BJ (cell line): ENCODE data around the gene DLL1. TPM values are rescaled to one million over a fixed set of nuclear protein-coding genes. Genes with fewer than 3 reads are reported as not detected.

Experiments
- CTCF ChIA-PET: fragments of 350-600 bp; formaldehyde crosslinking; extraction: SDS; loops from one replicate; lab custom pipeline; 2021; ENCODE audit warnings: antibody characterized with exemption, inconsistent platforms; lab: Yijun Ruan, JAX
- POLR2A ChIA-PET: fragments of 300-600 bp; sonication (Branson Sonifier 250); formaldehyde crosslinking; extraction: SDS; loops from one replicate; lab custom pipeline; 2021; ENCODE audit warnings: antibody characterized with exemption; lab: Charles Lee
- DNase-seq: peaks from one replicate; pipeline ENCODE4 v3.0.0-alpha.2; 2011; ENCODE audit warnings: low read depth
- H3K27me3 ChIP-seq: 2 replicates; pipeline ENCODE4 v1.6.0; 2011; ENCODE audit warnings: low read length; ENCODE audit not compliant: control insufficient read depth, insufficient read depth
- H3K36me3 ChIP-seq: 2 replicates; pipeline ENCODE4 v1.5.1; 2011; ENCODE audit warnings: low read length; ENCODE audit not compliant: control insufficient read depth, insufficient read depth
- H3K4me3 ChIP-seq: 2 replicates; pipeline ENCODE4 v1.5.1; 2011; ENCODE audit warnings: low read depth, mild to moderate bottlenecking, control low read depth, low read length
- polyA plus RNA-seq: library from polyadenylated mRNA; depleted of rRNA; stranded (reverse); fragments of >200 nt; gene quantifications from 2 replicates; pipeline ENCODE4 v1.2.3, GENCODE V29; 2011
- TF ChIP-seq, protein P1 (sequence below): IDR thresholded peaks from 2 replicates; pipeline ENCODE4 v1.5.1; 2011; ENCODE audit warnings: low read depth, mild to moderate bottlenecking, control low read depth, inconsistent platforms, low read length, moderate library complexity; ENCODE audit not compliant: insufficient read depth

Gene DLL1
- polyA plus RNA-seq, 1 experiment, result 0.53 TPM

DNA sequence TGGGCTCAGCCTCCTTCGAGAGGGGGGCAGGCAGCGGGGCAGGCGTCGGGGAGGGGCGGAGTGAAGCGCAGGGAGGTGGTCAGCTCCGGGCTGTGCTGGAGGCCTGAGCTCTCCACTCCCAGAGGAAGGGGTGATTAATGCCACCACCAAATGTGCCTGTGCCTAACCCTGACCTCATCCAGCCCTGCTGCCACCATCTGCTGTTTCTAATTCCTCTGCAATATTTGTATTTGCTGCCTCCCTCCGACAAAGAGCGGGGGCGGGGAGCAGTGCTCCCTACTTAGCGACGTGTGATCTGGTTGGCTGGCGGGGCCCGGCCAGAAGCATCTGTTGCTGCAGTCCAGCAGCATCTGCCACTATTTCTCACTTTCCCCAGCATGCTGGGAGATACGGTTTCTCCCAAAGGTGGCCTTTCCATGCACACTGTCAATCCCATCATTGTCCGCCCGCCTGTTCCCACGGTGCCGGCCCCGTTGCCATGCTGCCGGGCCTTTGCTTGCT lies 47.0 kb downstream of the DLL1 start:
- H3K36me3 ChIP-seq, result no peaks in the 10 kb centered on the region
- H3K4me3 ChIP-seq, result no peak overlapping the region
- TF ChIP-seq, protein P1, sequence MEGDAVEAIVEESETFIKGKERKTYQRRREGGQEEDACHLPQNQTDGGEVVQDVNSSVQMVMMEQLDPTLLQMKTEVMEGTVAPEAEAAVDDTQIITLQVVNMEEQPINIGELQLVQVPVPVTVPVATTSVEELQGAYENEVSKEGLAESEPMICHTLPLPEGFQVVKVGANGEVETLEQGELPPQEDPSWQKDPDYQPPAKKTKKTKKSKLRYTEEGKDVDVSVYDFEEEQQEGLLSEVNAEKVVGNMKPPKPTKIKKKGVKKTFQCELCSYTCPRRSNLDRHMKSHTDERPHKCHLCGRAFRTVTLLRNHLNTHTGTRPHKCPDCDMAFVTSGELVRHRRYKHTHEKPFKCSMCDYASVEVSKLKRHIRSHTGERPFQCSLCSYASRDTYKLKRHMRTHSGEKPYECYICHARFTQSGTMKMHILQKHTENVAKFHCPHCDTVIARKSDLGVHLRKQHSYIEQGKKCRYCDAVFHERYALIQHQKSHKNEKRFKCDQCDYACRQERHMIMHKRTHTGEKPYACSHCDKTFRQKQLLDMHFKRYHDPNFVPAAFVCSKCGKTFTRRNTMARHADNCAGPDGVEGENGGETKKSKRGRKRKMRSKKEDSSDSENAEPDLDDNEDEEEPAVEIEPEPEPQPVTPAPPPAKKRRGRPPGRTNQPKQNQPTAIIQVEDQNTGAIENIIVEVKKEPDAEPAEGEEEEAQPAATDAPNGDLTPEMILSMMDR, result no peak
- DNase-seq, result no peak
- H3K27me3 ChIP-seq, result no peaks in the 10 kb centered on the region
- ChIA-PET CTCF (no interaction called here), POLR2A (no interaction called here)

DNA sequence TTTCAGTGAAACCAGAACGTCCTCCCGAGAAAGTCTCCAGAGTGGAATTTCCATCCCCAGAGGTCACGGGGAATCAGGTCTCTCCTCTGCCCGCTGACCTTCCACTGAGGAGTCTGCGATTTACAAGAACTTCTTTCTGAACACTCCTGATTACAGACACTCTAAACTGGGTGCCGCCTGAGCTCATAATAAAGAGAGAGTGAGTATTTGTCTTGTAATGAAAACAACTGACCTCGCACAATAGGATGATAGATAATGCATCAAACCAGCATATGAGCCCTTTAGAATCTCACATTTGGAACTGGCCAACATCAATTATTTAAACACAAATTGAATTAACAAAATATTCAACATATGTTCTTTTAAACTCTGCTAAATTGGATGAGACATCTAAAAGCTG lies 47.5 kb downstream of the DLL1 start:
- Histone ChIP-seq H3K27me3 (no peaks in the 10 kb centered on the region), H3K36me3 (no peaks in the 10 kb centered on the region), H3K4me3 (no peak overlapping the region)
- POLR2A ChIA-PET, result no interaction called here
- TF ChIP-seq, protein P1, result no peak
- CTCF ChIA-PET, result no interaction called here
- no peak for DNase-seq

GRCh38 chr6:170238741-170239565 lies 51.9 kb downstream of the DLL1 start:
- no peak for DNase-seq
- ChIA-PET POLR2A (no interaction called here), CTCF (no interaction called here)
- H3K4me3 ChIP-seq, result no peak overlapping the region
- H3K36me3 ChIP-seq, result no peaks in the 10 kb centered on the region
- TF ChIP-seq, protein P1, result no peak
- no peaks in the 10 kb centered on the region for H3K27me3 ChIP-seq

- ChIA-PET CTCF (no interaction called here), POLR2A (no interaction called here)
- DNase-seq, result no peak
- no peaks in the 10 kb centered on the region for H3K27me3 ChIP-seq
- H3K36me3 ChIP-seq, result no peaks in the 10 kb centered on the region
- TF ChIP-seq, protein P1, result no peak
- H3K4me3 ChIP-seq, result no peak overlapping the region
These were observed 52.7 kb downstream of the DLL1 start for GRCh38 chr6:170237999-170238740.

- TF ChIP-seq, protein P1, result no peak
- Histone ChIP-seq H3K4me3 (no peak overlapping the region), H3K36me3 (no peaks in the 10 kb centered on the region), H3K27me3 (no peaks in the 10 kb centered on the region)
- ChIA-PET CTCF (no interaction called here), POLR2A (no interaction called here)
- no peak for DNase-seq
These were observed 54.6 kb downstream of the DLL1 start for GRCh38 chr6:170236131-170236836.
